Posterior cingulate gyrus (tissue), 11 donors: ENCODE measurements around the gene ZNF236.

Experiments used
- DNase-seq, 10 donors: peaks; one replicate each; pipeline versions ENCODE4 v3.0.0 to v3.0.0-alpha.2; 2020 to 2021; ENCODE audit warnings: mixed read lengths in 3 of 10
- intact Hi-C: fragments of 100-400 bp; cut with DNase I; formaldehyde crosslinking; loops from one replicate; pipeline ENCODE4 v1.15.1; 2023

ZNF236 gene

GRCh38 chr18:76895498-76895897, 73.1 kb downstream of the ZNF236 start:
- no peak for DNase-seq

GRCh38 chr18:76896677-76897076, 74.3 kb downstream of the ZNF236 start:
- DNase-seq = no peak
- intact Hi-C loops = loop anchor here (1.0 kb wide), 1 partner anchor 15 kb away; no protein-coding TSS in a partner anchor

More at GRCh38 chr18:76895498-76895897, 73.1 kb downstream of the ZNF236 start:
- intact Hi-C loops = no loop called here

- no peak for DNase-seq
- intact Hi-C loops = loop anchor here (1.0 kb wide), 1 partner anchor 14 kb away; no protein-coding TSS in a partner anchor
Measured at GRCh38 chr18:76897257-76897656, 74.9 kb downstream of the ZNF236 start.

GRCh38 chr18:76903386-76903785, 81.0 kb downstream of the ZNF236 start:
- DNase-seq = no peak
- intact Hi-C loops = no loop called here

- intact Hi-C loops = no loop called here
- no peak for DNase-seq
Measured at GRCh38 chr18:76905821-76906220, 83.5 kb downstream of the ZNF236 start.

- intact Hi-C loops = no loop called here
- no peak for DNase-seq
Measured at GRCh38 chr18:76908277-76908676, 85.9 kb downstream of the ZNF236 start.

GRCh38 chr18:76909439-76909838, 87.1 kb downstream of the ZNF236 start:
- intact Hi-C loops = no loop called here
- no peak for DNase-seq

GRCh38 chr18:76911440-76911839, 89.1 kb downstream of the ZNF236 start:
- DNase-seq = no peak
- intact Hi-C loops = loop anchor here (1.0 kb wide), 1 partner anchor 14 kb away; no protein-coding TSS in a partner anchor

- intact Hi-C loops = no loop called here
- no peak for DNase-seq
Measured at GRCh38 chr18:76913583-76913982, 91.2 kb downstream of the ZNF236 start.

- intact Hi-C loops = no loop called here
- DNase-seq = no peak
Measured at GRCh38 chr18:76914314-76914713, 92.0 kb downstream of the ZNF236 start.

GRCh38 chr18:76914796-76915195, 92.4 kb downstream of the ZNF236 start:
- intact Hi-C loops = no loop called here
- no peak for DNase-seq

- intact Hi-C loops = no loop called here
- no peak for DNase-seq
Measured at GRCh38 chr18:76915456-76915855, 93.1 kb downstream of the ZNF236 start.

GRCh38 chr18:76920974-76921373, 98.6 kb downstream of the ZNF236 start:
- intact Hi-C loops = loop anchor here (2.0 kb wide), 1 partner anchor 290 kb away; no protein-coding TSS in a partner anchor
- no peak for DNase-seq

- intact Hi-C loops = loop anchor here (1.0 to 2.0 kb wide), 2 partner anchors 119 to 140 kb away; no protein-coding TSS in a partner anchor
- peak in 9 of 10 donors; percentile 39 to 96 (median 71) for DNase-seq
Measured at GRCh38 chr18:76922107-76922506, 99.8 kb downstream of the ZNF236 start.

GRCh38 chr18:76923485-76924085, 101.2 kb downstream of the ZNF236 start:
- intact Hi-C loops = loop anchor here (2.0 kb wide), 1 partner anchor 121 kb away; no protein-coding TSS in a partner anchor
- no peak for DNase-seq

GRCh38 chr18:76925501-76925900, 103.1 kb downstream of the ZNF236 start:
- intact Hi-C loops = loop anchor here (5.0 kb wide), 1 partner anchor 52 kb away; no protein-coding TSS in a partner anchor
- DNase-seq = no peak

GRCh38 chr18:76927223-76927725, 104.9 kb downstream of the ZNF236 start:
- intact Hi-C loops = loop anchor here (5.0 kb wide), 1 partner anchor 50 kb away; no protein-coding TSS in a partner anchor
- no peak for DNase-seq

- intact Hi-C loops = loop anchor here (5.0 kb wide), 1 partner anchor 49 kb away; no protein-coding TSS in a partner anchor
- no peak for DNase-seq
Measured at GRCh38 chr18:76928179-76928868, 106.0 kb downstream of the ZNF236 start.

GRCh38 chr18:76931171-76931570, 108.8 kb downstream of the ZNF236 start:
- intact Hi-C loops = no loop called here
- no peak for DNase-seq

GRCh38 chr18:76932026-76932819, 109.9 kb downstream of the ZNF236 start:
- intact Hi-C loops = no loop called here

More at GRCh38 chr18:76932026-76932819, 109.9 kb downstream of the ZNF236 start:
- peak in 6 of 10 donors; percentile 27 to 92 (median 71) for DNase-seq
